ENCODE measurements around the gene PRPF40A.

- TF ChIP-seq CTCF (IDR thresholded peaks at IDR 0.05) (peak in 1 of 4 experiments; percentile 15), POLR2A (IDR thresholded peaks at IDR 0.05) (no peak)
Observed at GRCh38 chr2:152715854-152716428, 1.3 kb downstream of the PRPF40A start.
